Ovary (tissue), 3 donors: ENCODE data around the gene AQP10.

ENCODE experiments used
- POLR2A ChIP-seq: fragments of 450-650 bp; IDR thresholded peaks from one replicate; pipeline ENCODE4 v1.6.1; 2017; ENCODE audit warnings: antibody characterized with exemption, mild to moderate bottlenecking, moderate library complexity
- TF ChIP-seq, protein P1 (sequence below), 3 donors: fragments of 450-650 bp in 2 of 3; fragments of 200-600 bp in 1 of 3; IDR thresholded peaks; one replicate each; pipeline versions ENCODE4 v1.5.1 to v1.8.0; 2016 to 2022; ENCODE audit warnings: antibody characterized with exemption in 3 of 3, mild to moderate bottlenecking in 1 of 3
- donor health status: DM: no; HTN: no; CAD: no.

- TF ChIP-seq, protein P1, sequence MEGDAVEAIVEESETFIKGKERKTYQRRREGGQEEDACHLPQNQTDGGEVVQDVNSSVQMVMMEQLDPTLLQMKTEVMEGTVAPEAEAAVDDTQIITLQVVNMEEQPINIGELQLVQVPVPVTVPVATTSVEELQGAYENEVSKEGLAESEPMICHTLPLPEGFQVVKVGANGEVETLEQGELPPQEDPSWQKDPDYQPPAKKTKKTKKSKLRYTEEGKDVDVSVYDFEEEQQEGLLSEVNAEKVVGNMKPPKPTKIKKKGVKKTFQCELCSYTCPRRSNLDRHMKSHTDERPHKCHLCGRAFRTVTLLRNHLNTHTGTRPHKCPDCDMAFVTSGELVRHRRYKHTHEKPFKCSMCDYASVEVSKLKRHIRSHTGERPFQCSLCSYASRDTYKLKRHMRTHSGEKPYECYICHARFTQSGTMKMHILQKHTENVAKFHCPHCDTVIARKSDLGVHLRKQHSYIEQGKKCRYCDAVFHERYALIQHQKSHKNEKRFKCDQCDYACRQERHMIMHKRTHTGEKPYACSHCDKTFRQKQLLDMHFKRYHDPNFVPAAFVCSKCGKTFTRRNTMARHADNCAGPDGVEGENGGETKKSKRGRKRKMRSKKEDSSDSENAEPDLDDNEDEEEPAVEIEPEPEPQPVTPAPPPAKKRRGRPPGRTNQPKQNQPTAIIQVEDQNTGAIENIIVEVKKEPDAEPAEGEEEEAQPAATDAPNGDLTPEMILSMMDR (IDR thresholded peaks at IDR 0.05), result no peak
- no peak for TF ChIP-seq POLR2A
These were observed 27.1 kb downstream of the AQP10 start for GRCh38 chr1:154347961-154348360.
